HepG2 (cell line): ENCODE data around the gene IKZF3. TPM values are rescaled to one million over a fixed set of nuclear protein-coding genes. Genes with fewer than 3 reads are reported as not detected.
A peak's percentile ranks its signal among the peaks of the same experiment; 100 is the strongest.

Experiments
- DPF2 ChIP-seq: sonication (generic); formaldehyde crosslinking; IDR thresholded peaks from 2 replicates; pipeline ENCODE4 v1.4.0; 2020; ENCODE audit warnings: mild to moderate bottlenecking, low read depth, missing genetic modification reagents, borderline replicate concordance
- ETV6 ChIP-seq: sonication (generic); formaldehyde crosslinking; conservative IDR thresholded peaks from 2 replicates; pipeline ENCODE4 v1.4.0; 2020; ENCODE audit warnings: missing genetic modification reagents
- GPN1 ChIP-seq: sonication (generic); formaldehyde crosslinking; IDR thresholded peaks from 2 replicates; pipeline ENCODE4 v1.5.1; 2020; ENCODE audit warnings: missing genetic modification reagents, borderline replicate concordance
- MLLT10 ChIP-seq: sonication (generic); formaldehyde crosslinking; IDR thresholded peaks from 2 replicates; pipeline ENCODE4 v1.4.0; 2020; ENCODE audit warnings: missing genetic modification reagents
- PHB2 ChIP-seq: fragments of 450-650 bp; IDR thresholded peaks from 2 replicates; pipeline ENCODE4 v1.6.1; 2018; ENCODE audit not compliant: partially characterized antibody
- RORA ChIP-seq: sonication (generic); formaldehyde crosslinking; IDR thresholded peaks from 2 replicates; pipeline ENCODE4 v1.5.0; 2020; ENCODE audit warnings: mild to moderate bottlenecking, missing genetic modification reagents, moderate library complexity
- ZNF205 ChIP-seq: IDR thresholded peaks from 2 replicates; pipeline ENCODE4 v1.6.1; 2018; ENCODE audit warnings: missing biosample characterization, missing genetic modification reagents
- ZNF263 ChIP-seq: sonication (generic); formaldehyde crosslinking; IDR thresholded peaks from 2 replicates; pipeline ENCODE4 v1.4.0; 2020; ENCODE audit warnings: missing genetic modification reagents
- ZNF441 ChIP-seq: sonication (generic); formaldehyde crosslinking; IDR thresholded peaks from 2 replicates; pipeline ENCODE4 v1.7.0; 2021; ENCODE audit warnings: missing genetic modification reagents, borderline replicate concordance
- ZNF451 ChIP-seq: sonication (generic); formaldehyde crosslinking; IDR thresholded peaks from 2 replicates; pipeline ENCODE4 v1.5.0; 2020; ENCODE audit warnings: mild to moderate bottlenecking, missing genetic modification reagents
- ZNF484 ChIP-seq: sonication (generic); formaldehyde crosslinking; IDR thresholded peaks from 2 replicates; pipeline ENCODE4 v1.5.1; 2020; ENCODE audit warnings: mild to moderate bottlenecking, low read depth, missing genetic modification reagents, borderline replicate concordance
- ZNF530 ChIP-seq: sonication (generic); formaldehyde crosslinking; IDR thresholded peaks from 2 replicates; pipeline ENCODE4 v1.5.0; 2020; ENCODE audit warnings: low read depth, mild to moderate bottlenecking, missing genetic modification reagents
- ZNF546 ChIP-seq: sonication (generic); formaldehyde crosslinking; conservative IDR thresholded peaks from 2 replicates; pipeline ENCODE4 v1.8.1; 2023; ENCODE audit warnings: mild to moderate bottlenecking, missing genetic modification reagents
- ZNF552 ChIP-seq: sonication (generic); formaldehyde crosslinking; IDR thresholded peaks from 2 replicates; pipeline ENCODE4 v1.9.0; 2022; ENCODE audit warnings: missing genetic modification reagents, mild to moderate bottlenecking, borderline replicate concordance
- ZNF883 ChIP-seq: sonication (generic); formaldehyde crosslinking; IDR thresholded peaks from 2 replicates; pipeline ENCODE4 v1.5.1; 2020; ENCODE audit warnings: mild to moderate bottlenecking, missing genetic modification reagents; ENCODE audit errors: not compliant biosample characterization
- polyA plus RNA-seq, 8 experiments: library from polyadenylated mRNA; depleted of rRNA in 3 of 8; stranded (reverse) in 7 of 8; unstranded in 1 of 8; fragments of >200 nt; fragmentation: Illumina TruSeq in 4 of 8; extraction: Trizol in 4 of 8; gene quantifications; 2 replicates each; pipeline versions ENCODE4 v1.2.1 to v1.2.3, GENCODE V29; 2011 to 2016; ENCODE audit warnings: low read depth in 4 of 8, missing spikeins in 1 of 8, mixed read lengths in 1 of 8; ENCODE audit not compliant: insufficient read depth in 1 of 8
- total RNA-seq, 5 experiments: library from RNA; depleted of rRNA; stranded (reverse); fragments of >200 nt; fragmentation: Illumina TruSeq; extraction: Trizol; gene quantifications; 2 replicates each; pipeline ENCODE4 v1.2.3, GENCODE V29; 2016; ENCODE audit warnings: low read depth in 1 of 5
- TF ChIP-seq, protein P1 (sequence below): sonication (generic); formaldehyde crosslinking; IDR thresholded peaks from 2 replicates; pipeline ENCODE4 v1.5.1; 2020; ENCODE audit warnings: mild to moderate bottlenecking, missing genetic modification reagents, moderate library complexity
- TF ChIP-seq, protein P2 (sequence below): sonication (generic); formaldehyde crosslinking; IDR thresholded peaks from 2 replicates; pipeline ENCODE4 v1.5.0; 2020; ENCODE audit warnings: missing genetic modification reagents
- TF ChIP-seq, protein P3 (sequence below): sonication (generic); formaldehyde crosslinking; conservative IDR thresholded peaks from 2 replicates; pipeline ENCODE4 v1.8.0; 2022; ENCODE audit warnings: low read depth, missing genetic modification reagents
- TF ChIP-seq, protein P4 (sequence below): sonication (generic); formaldehyde crosslinking; IDR thresholded peaks from 2 replicates; pipeline ENCODE4 v1.4.0; 2020; ENCODE audit warnings: missing genetic modification reagents
- TF ChIP-seq, protein P5 (sequence below): IDR thresholded peaks from 2 replicates; pipeline ENCODE4 v1.6.1; 2016

IKZF3 gene
- total and polyA plus RNA-seq, 2 of the 13 experiments (the other 11 are each of a cell fraction or from before 2014, with no cell fraction given), result not detected

DNA sequence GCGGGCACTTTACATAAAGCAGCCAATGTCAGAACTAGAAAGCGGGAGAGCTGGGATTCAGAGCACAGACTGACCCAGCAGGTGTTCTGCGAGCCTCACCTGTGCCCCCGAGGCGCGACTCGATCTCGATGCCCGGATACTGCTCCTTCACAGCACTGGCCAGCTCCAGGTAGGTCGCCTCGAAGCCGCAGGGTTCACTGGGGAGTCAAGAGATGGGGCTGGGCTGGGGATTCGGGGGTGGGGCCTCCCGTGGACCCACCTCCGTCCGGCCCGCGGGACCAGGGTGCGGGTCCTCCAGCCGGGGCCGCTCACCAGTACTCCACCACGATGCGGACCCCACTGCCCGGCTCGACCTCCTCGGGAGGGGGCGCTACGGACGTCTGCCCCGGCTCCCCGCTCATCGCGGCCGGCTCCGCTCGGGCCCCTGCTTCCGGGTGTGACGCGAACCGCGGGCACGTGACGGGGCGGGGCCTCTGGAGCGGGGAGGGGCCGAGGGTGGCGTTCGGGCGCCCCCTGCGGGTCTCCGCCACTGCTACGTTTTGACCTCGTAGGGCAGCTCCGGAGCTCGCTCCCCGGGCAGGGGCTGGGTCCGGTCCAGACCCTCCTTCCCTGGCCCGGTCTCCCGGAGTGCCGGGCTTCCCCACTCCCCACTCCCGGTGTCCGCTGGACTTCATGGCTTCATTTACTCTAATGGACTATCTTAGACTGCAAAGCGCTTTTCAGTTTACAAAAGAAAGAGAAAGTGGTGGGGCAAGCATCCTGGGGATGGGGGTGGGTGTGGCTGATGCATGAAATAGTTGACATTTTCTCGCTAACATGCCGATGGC is 133.8 kb downstream of the IKZF3 start, which contains the start of gene MIEN1 (continued):
- TF ChIP-seq DPF2 (CRISPR knock-in tag) (peak; percentile 16; the same call in 1 of the 2 replicates), PHB2 (no peak), ZNF546 (CRISPR knock-in tag) (no peak), ZNF530 (no peak), ZNF263 (CRISPR knock-in tag) (no peak; the same call in 1 of the 2 replicates), ZNF205 (CRISPR knock-in tag) (peak; percentile 84), RORA (CRISPR knock-in tag) (no peak), ZNF441 (peak; percentile 65; the same call in 1 of the 2 replicates), ZNF552 (no peak), ETV6 (CRISPR knock-in tag) (peak; percentile 88; the same call in 1 of the 2 replicates), MLLT10 (CRISPR knock-in tag) (no peak), ZNF451 (peak; percentile 65), GPN1 (CRISPR knock-in tag) (no peak), ZNF883 (CRISPR knock-in tag) (peak; percentile 97), ZNF484 (no peak)
- TF ChIP-seq, protein P1, sequence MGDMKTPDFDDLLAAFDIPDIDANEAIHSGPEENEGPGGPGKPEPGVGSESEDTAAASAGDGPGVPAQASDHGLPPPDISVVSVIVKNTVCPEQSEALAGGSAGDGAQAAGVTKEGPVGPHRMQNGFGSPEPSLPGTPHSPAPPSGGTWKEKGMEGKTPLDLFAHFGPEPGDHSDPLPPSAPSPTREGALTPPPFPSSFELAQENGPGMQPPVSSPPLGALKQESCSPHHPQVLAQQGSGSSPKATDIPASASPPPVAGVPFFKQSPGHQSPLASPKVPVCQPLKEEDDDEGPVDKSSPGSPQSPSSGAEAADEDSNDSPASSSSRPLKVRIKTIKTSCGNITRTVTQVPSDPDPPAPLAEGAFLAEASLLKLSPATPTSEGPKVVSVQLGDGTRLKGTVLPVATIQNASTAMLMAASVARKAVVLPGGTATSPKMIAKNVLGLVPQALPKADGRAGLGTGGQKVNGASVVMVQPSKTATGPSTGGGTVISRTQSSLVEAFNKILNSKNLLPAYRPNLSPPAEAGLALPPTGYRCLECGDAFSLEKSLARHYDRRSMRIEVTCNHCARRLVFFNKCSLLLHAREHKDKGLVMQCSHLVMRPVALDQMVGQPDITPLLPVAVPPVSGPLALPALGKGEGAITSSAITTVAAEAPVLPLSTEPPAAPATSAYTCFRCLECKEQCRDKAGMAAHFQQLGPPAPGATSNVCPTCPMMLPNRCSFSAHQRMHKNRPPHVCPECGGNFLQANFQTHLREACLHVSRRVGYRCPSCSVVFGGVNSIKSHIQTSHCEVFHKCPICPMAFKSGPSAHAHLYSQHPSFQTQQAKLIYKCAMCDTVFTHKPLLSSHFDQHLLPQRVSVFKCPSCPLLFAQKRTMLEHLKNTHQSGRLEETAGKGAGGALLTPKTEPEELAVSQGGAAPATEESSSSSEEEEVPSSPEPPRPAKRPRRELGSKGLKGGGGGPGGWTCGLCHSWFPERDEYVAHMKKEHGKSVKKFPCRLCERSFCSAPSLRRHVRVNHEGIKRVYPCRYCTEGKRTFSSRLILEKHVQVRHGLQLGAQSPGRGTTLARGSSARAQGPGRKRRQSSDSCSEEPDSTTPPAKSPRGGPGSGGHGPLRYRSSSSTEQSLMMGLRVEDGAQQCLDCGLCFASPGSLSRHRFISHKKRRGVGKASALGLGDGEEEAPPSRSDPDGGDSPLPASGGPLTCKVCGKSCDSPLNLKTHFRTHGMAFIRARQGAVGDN (CRISPR knock-in tag), result peak; percentile 97
- TF ChIP-seq, protein P2, sequence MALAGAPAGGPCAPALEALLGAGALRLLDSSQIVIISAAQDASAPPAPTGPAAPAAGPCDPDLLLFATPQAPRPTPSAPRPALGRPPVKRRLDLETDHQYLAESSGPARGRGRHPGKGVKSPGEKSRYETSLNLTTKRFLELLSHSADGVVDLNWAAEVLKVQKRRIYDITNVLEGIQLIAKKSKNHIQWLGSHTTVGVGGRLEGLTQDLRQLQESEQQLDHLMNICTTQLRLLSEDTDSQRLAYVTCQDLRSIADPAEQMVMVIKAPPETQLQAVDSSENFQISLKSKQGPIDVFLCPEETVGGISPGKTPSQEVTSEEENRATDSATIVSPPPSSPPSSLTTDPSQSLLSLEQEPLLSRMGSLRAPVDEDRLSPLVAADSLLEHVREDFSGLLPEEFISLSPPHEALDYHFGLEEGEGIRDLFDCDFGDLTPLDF, result no peak
- TF ChIP-seq, protein P3, sequence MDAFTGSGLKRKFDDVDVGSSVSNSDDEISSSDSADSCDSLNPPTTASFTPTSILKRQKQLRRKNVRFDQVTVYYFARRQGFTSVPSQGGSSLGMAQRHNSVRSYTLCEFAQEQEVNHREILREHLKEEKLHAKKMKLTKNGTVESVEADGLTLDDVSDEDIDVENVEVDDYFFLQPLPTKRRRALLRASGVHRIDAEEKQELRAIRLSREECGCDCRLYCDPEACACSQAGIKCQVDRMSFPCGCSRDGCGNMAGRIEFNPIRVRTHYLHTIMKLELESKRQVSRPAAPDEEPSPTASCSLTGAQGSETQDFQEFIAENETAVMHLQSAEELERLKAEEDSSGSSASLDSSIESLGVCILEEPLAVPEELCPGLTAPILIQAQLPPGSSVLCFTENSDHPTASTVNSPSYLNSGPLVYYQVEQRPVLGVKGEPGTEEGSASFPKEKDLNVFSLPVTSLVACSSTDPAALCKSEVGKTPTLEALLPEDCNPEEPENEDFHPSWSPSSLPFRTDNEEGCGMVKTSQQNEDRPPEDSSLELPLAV, result no peak
- TF ChIP-seq, protein P4, sequence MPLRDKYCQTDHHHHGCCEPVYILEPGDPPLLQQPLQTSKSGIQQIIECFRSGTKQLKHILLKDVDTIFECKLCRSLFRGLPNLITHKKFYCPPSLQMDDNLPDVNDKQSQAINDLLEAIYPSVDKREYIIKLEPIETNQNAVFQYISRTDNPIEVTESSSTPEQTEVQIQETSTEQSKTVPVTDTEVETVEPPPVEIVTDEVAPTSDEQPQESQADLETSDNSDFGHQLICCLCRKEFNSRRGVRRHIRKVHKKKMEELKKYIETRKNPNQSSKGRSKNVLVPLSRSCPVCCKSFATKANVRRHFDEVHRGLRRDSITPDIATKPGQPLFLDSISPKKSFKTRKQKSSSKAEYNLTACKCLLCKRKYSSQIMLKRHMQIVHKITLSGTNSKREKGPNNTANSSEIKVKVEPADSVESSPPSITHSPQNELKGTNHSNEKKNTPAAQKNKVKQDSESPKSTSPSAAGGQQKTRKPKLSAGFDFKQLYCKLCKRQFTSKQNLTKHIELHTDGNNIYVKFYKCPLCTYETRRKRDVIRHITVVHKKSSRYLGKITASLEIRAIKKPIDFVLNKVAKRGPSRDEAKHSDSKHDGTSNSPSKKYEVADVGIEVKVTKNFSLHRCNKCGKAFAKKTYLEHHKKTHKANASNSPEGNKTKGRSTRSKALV (CRISPR knock-in tag), result 0 out of 2 replicates have a peak, but pooled peaks have one; percentile 66
- TF ChIP-seq, protein P5, sequence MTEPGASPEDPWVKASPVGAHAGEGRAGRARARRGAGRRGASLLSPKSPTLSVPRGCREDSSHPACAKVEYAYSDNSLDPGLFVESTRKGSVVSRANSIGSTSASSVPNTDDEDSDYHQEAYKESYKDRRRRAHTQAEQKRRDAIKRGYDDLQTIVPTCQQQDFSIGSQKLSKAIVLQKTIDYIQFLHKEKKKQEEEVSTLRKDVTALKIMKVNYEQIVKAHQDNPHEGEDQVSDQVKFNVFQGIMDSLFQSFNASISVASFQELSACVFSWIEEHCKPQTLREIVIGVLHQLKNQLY, result peak; percentile 90
